Smooth muscle cell (in vitro differentiated cells): ENCODE data around the gene ASB10. TPM values are rescaled to one million over a fixed set of nuclear protein-coding genes. Genes with fewer than 3 reads are reported as not detected.

Experiments used
- polyA plus RNA-seq: library from polyadenylated mRNA; unstranded; fragments of >200 nt; fragmentation: Nextera tagmentation; extraction: Ambion mirVana; gene quantifications from 2 replicates; pipeline ENCODE4 v1.2.1, GENCODE V29; 2016
- total RNA-seq: library from RNA; depleted of rRNA; stranded (reverse); fragments of >200 nt; gene quantifications from 2 replicates; pipeline ENCODE4 v1.2.3, GENCODE V29; 2014

The ASB10 gene
- total and polyA plus RNA-seq, 2 experiments from 2014 or later: not detected

Other genes starting within 250 kb of the ASB10 start
- gene KCNH2, start 208.9 kb downstream of the ASB10 start, total RNA-seq: 12.9 and 13.3 TPM in 2 replicates
- 32.1 and 37.7 TPM in 2 replicates for gene KCNH2, start 208.9 kb downstream of the ASB10 start, polyA plus RNA-seq
- gene NOS3, start 196.2 kb downstream of the ASB10 start, total RNA-seq: 3.4 and 6.2 TPM in 2 replicates
- 7.8 and 11.7 TPM in 2 replicates for gene NOS3, start 196.2 kb downstream of the ASB10 start, polyA plus RNA-seq
- 1.7 and 2.6 TPM in 2 replicates for gene ATG9B, start 162.8 kb downstream of the ASB10 start, total RNA-seq
- gene ATG9B, start 162.8 kb downstream of the ASB10 start, polyA plus RNA-seq: 6.5 and 16.6 TPM in 2 replicates
- gene ABCB8, start 158.8 kb downstream of the ASB10 start, total RNA-seq: 17.3 and 23.4 TPM in 2 replicates
- 24.2 and 27.0 TPM in 2 replicates for gene ABCB8, start 158.8 kb downstream of the ASB10 start, polyA plus RNA-seq
- 2.2 and 2.3 TPM in 2 replicates for gene ASIC3, start 138.7 kb downstream of the ASB10 start, total RNA-seq
- gene ASIC3, start 138.7 kb downstream of the ASB10 start, polyA plus RNA-seq: 2.0 and 4.7 TPM in 2 replicates
- gene CDK5, start 129.4 kb downstream of the ASB10 start, total RNA-seq: 18.6 and 22.1 TPM in 2 replicates
- 36.4 and 50.1 TPM in 2 replicates for gene CDK5, start 129.4 kb downstream of the ASB10 start, polyA plus RNA-seq
- gene SLC4A2, start 127.7 kb downstream of the ASB10 start, total RNA-seq: 42.3 and 89.3 TPM in 2 replicates
- 96.4 and 104 TPM in 2 replicates for gene SLC4A2, start 127.7 kb downstream of the ASB10 start, polyA plus RNA-seq
- 92.0 and 100 TPM in 2 replicates for gene FASTK, start 106.4 kb downstream of the ASB10 start, total RNA-seq
- 177 and 188 TPM in 2 replicates for gene FASTK, start 106.4 kb downstream of the ASB10 start, polyA plus RNA-seq
- gene TMUB1, start 103.8 kb downstream of the ASB10 start, total RNA-seq: 30.3 and 35.9 TPM in 2 replicates
- 69.8 and 70.4 TPM in 2 replicates for gene TMUB1, start 103.8 kb downstream of the ASB10 start, polyA plus RNA-seq
- 27.2 and 29.8 TPM in 2 replicates for gene AGAP3, start 100.8 kb downstream of the ASB10 start, total RNA-seq
- 51.4 and 87.3 TPM in 2 replicates for gene AGAP3, start 100.8 kb downstream of the ASB10 start, polyA plus RNA-seq
- gene GBX1, start 19.6 kb downstream of the ASB10 start, total RNA-seq: not detected in 2 replicates
- gene GBX1, start 19.6 kb downstream of the ASB10 start, polyA plus RNA-seq: not detected in 2 replicates
- not detected in 2 replicates for gene H2BK1, start 23.2 kb upstream of the ASB10 start, total RNA-seq
- not detected in 2 replicates for gene H2BK1, start 23.2 kb upstream of the ASB10 start, polyA plus RNA-seq
- gene ABCF2, start 40.0 kb upstream of the ASB10 start, total RNA-seq: 30.5 and 35.1 TPM in 2 replicates
- gene ABCF2, start 40.0 kb upstream of the ASB10 start, polyA plus RNA-seq: 24.2 and 26.5 TPM in 2 replicates
- gene CHPF2, start 45.2 kb upstream of the ASB10 start, total RNA-seq: 42.3 and 43.7 TPM in 2 replicates
- 70.8 and 71.8 TPM in 2 replicates for gene CHPF2, start 45.2 kb upstream of the ASB10 start, polyA plus RNA-seq
- 35.8 and 44.4 TPM in 2 replicates for gene SMARCD3, start 61.4 kb upstream of the ASB10 start, total RNA-seq
- 58.1 and 66.3 TPM in 2 replicates for gene SMARCD3, start 61.4 kb upstream of the ASB10 start, polyA plus RNA-seq
- gene NUB1, start 154.6 kb upstream of the ASB10 start, total RNA-seq: 34.7 and 36.9 TPM in 2 replicates
- 27.7 and 28.5 TPM in 2 replicates for gene NUB1, start 154.6 kb upstream of the ASB10 start, polyA plus RNA-seq
- 1.3 and 5.6 TPM in 2 replicates for gene WDR86, start 222.8 kb upstream of the ASB10 start, total RNA-seq
- 4.1 and 8.3 TPM in 2 replicates for gene WDR86, start 222.8 kb upstream of the ASB10 start, polyA plus RNA-seq